CD14-positive monocyte (primary cell): ENCODE measurements around the gene STK38L. TPM values are rescaled to one million over a fixed set of nuclear protein-coding genes. Genes with fewer than 3 reads are reported as not detected.

Source experiments
- DNase-seq, 3 donors: peaks; one replicate each; pipeline ENCODE4 v3.0.0-alpha.2; 2011 to 2022
- H2AFZ ChIP-seq: 2 replicates; pipeline ENCODE4 v1.6.0; 2012; ENCODE audit warnings: mild to moderate bottlenecking, low read depth, low read length, inconsistent platforms; ENCODE audit not compliant: insufficient read depth, poor library complexity, severe bottlenecking
- H3K27ac ChIP-seq, 2 donors: 1 replicate in 1 of 2; 2 replicates in 1 of 2; pipeline ENCODE4 v1.5.1; 2012 to 2013; ENCODE audit warnings: low read length in 2 of 2, control low read depth in 1 of 2, inconsistent platforms in 1 of 2, low read depth in 1 of 2, mild to moderate bottlenecking in 1 of 2
- H3K27me3 ChIP-seq, 2 donors: one replicate each; pipeline versions ENCODE4 v1.6.0 to v1.6.1; 2011 to 2013; ENCODE audit warnings: low read length in 2 of 2; ENCODE audit not compliant: control insufficient read depth in 2 of 2, insufficient read depth in 2 of 2
- H3K36me3 ChIP-seq, 2 donors: replicated peaks in 1 of 2; 1 replicate in 1 of 2; 2 replicates in 1 of 2; pipeline versions ENCODE4 v1.5.1 to v1.6.1; 2012 to 2013; ENCODE audit warnings: low read length in 2 of 2, control low read depth in 1 of 2, inconsistent platforms in 1 of 2, mild to moderate bottlenecking in 1 of 2; ENCODE audit not compliant: insufficient read depth in 2 of 2, control insufficient read depth in 1 of 2
- H3K4me1 ChIP-seq, 2 donors: 1 replicate in 1 of 2; 2 replicates in 1 of 2; pipeline versions ENCODE4 v1.5.1 to v1.6.1; 2012 to 2013; ENCODE audit warnings: low read length in 2 of 2, control low read depth in 1 of 2, inconsistent platforms in 1 of 2, mild to moderate bottlenecking in 1 of 2, moderate library complexity in 1 of 2; ENCODE audit not compliant: insufficient read depth in 2 of 2, control insufficient read depth in 1 of 2
- H3K4me2 ChIP-seq: replicated peaks from 2 replicates; pipeline ENCODE3; 2012; ENCODE audit warnings: low read length, moderate library complexity, mild to moderate bottlenecking; ENCODE audit not compliant: poor library complexity, severe bottlenecking; ENCODE audit errors: extremely low read depth
- H3K4me3 ChIP-seq, 3 experiments: fragments of 200-600 bp in 1 of 3; sonication (generic) in 1 of 3; replicated peaks in 1 of 3; 1 replicate in 2 of 3; 2 replicates in 1 of 3; pipeline ENCODE4 v1.5.1; 2011 to 2013; ENCODE audit warnings: low read length in 3 of 3, mild to moderate bottlenecking in 3 of 3, control low read depth in 2 of 3, low read depth in 2 of 3, inconsistent platforms in 1 of 3, moderate library complexity in 1 of 3
- H3K79me2 ChIP-seq: 2 replicates; pipeline ENCODE4 v1.6.0; 2012; ENCODE audit warnings: mild to moderate bottlenecking, control low read depth, inconsistent platforms, low read length, moderate library complexity; ENCODE audit not compliant: insufficient read depth
- H3K9ac ChIP-seq: 2 replicates; pipeline ENCODE4 v1.6.0; 2017; ENCODE audit warnings: low read length, mild to moderate bottlenecking; ENCODE audit not compliant: insufficient read depth, poor library complexity, severe bottlenecking
- H3K9me3 ChIP-seq, 2 donors: replicated peaks in 1 of 2; 1 replicate in 1 of 2; 2 replicates in 1 of 2; pipeline versions ENCODE4 v1.5.1 to v1.6.1; 2012 to 2013; ENCODE audit warnings: low read length in 2 of 2, control low read depth in 1 of 2; ENCODE audit not compliant: control insufficient read depth in 1 of 2, insufficient read depth in 1 of 2
- H4K20me1 ChIP-seq: 2 replicates; pipeline ENCODE4 v1.6.0; 2012; ENCODE audit warnings: mild to moderate bottlenecking, low read length, control low read depth, moderate library complexity; ENCODE audit not compliant: insufficient read depth
- H3K27ac Mint-ChIP-seq, 7 donors: one replicate each; pipeline ENCODE4 v1.8.0; 2020; ENCODE audit warnings: mild to moderate bottlenecking in 7 of 7, mixed read lengths in 7 of 7, moderate library complexity in 6 of 7, inconsistent platforms in 2 of 7
- H3K27me3 Mint-ChIP-seq, 3 donors: one replicate each; pipeline ENCODE4 v1.8.0; 2021 to 2022; ENCODE audit warnings: low read depth in 3 of 3, mild to moderate bottlenecking in 3 of 3, mixed read lengths in 3 of 3, moderate library complexity in 3 of 3, inconsistent platforms in 1 of 3
- H3K36me3 Mint-ChIP-seq, 2 donors: one replicate each; pipeline ENCODE4 v1.8.0; 2020; ENCODE audit warnings: mixed read lengths in 2 of 2, inconsistent platforms in 1 of 2, mild to moderate bottlenecking in 1 of 2
- H3K4me1 Mint-ChIP-seq: one replicate; pipeline ENCODE4 v1.8.0; 2020; ENCODE audit warnings: mild to moderate bottlenecking, mixed read lengths
- H3K4me3 Mint-ChIP-seq, 2 donors: one replicate each; pipeline ENCODE4 v1.8.0; 2020; ENCODE audit warnings: mild to moderate bottlenecking in 2 of 2, mixed read lengths in 2 of 2, moderate library complexity in 1 of 2
- H3K9me3 Mint-ChIP-seq, 7 donors: one replicate each; pipeline ENCODE4 v1.8.0; 2020 to 2022; ENCODE audit warnings: mixed read lengths in 7 of 7, mild to moderate bottlenecking in 6 of 7, moderate library complexity in 6 of 7, inconsistent platforms in 2 of 7
- CTCF ChIP-seq: fragments of 200-600 bp; IDR thresholded peaks from one replicate; pipeline ENCODE4 v1.8.0; 2022; ENCODE audit warnings: antibody characterized with exemption, mild to moderate bottlenecking
- WGBS: methylation state at CpG from one replicate; pipeline ENCODE4 v1.1.5; 2013; ENCODE audit warnings: missing lambda C conversion rate; ENCODE audit not compliant: insufficient coverage; 5-methylcytosine and 5-hydroxymethylcytosine counted together
- intact Hi-C, 2 donors: fragments of 100-400 bp; cut with micrococcal nuclease; formaldehyde crosslinking; loops; one replicate each; pipeline versions ENCODE4 v1.15.0 to v1.15.1; 2023
- polyA plus RNA-seq, 3 donors: library from polyadenylated mRNA; depleted of rRNA in 1 of 3; unstranded in 2 of 3; stranded (reverse) in 1 of 3; fragments of 300-500 nt in 2 of 3; fragments of >200 nt in 1 of 3; fragmentation: Illumina TruSeq in 2 of 3; gene quantifications; 1 replicate in 2 of 3; 2 replicates in 1 of 3; pipeline ENCODE4 v1.2.3, GENCODE V29; 2012 to 2021

STK38L gene
- polyA plus RNA-seq, 3 donors: 20.0 to 29.5 (median 20.5) TPM

GRCh38 chr12:27257104-27257843, 13.2 kb downstream of the STK38L start:
- Histone ChIP-seq H3K79me2 (peaks cover 96% of the 10 kb centered on the region), H3K27ac (no peak overlapping the region), H3K36me3 (peaks cover 2 to 24% of the 10 kb centered on the region in 2 donors), H3K27me3 (no peaks in the 10 kb centered on the region), H4K20me1 (peaks cover 89% of the 10 kb centered on the region), H3K4me3 (no peak overlapping the region), H3K9me3 (no peaks in the 10 kb centered on the region), H3K9ac (no peak overlapping the region), H2AFZ (no peak overlapping the region), H3K4me1 (peaks cover 21 to 29% of the 10 kb centered on the region in 2 donors), H3K4me2 (no peak overlapping the region)
- H3K4me1 Mint-ChIP-seq: peaks cover 53% of the 10 kb centered on the region
- H3K27me3 Mint-ChIP-seq: peaks cover 0 to 2% (median 0%) of the 10 kb centered on the region in 3 donors
- peaks cover 17 to 25% of the 10 kb centered on the region in 2 donors for H3K36me3 Mint-ChIP-seq
- DNase-seq: no peak
- H3K4me3 Mint-ChIP-seq: no peak overlapping the region
- no peak for TF ChIP-seq CTCF
- intact Hi-C loops: no loop called here
- 100% methylated on average over 1 of the region's 2 CpGs for WGBS
- H3K9me3 Mint-ChIP-seq: peaks cover 0 to 2% (median 0%) of the 10 kb centered on the region in 7 donors
- peak overlapping the region in 1 of 7 donors; percentile 44 for H3K27ac Mint-ChIP-seq

GRCh38 chr12:27260746-27261145, 16.7 kb downstream of the STK38L start:
- no peaks in the 10 kb centered on the region for H3K9me3 Mint-ChIP-seq
- peak overlapping the region; percentile 75 to 87 (median 83) for H3K27ac Mint-ChIP-seq
- Histone ChIP-seq H3K9me3 (no peaks in the 10 kb centered on the region), H3K9ac (no peak overlapping the region), H3K4me3 (peak overlapping the region in 1 of 3 experiments; percentile 7), H3K79me2 (peaks cover 85% of the 10 kb centered on the region), H3K4me2 (peak overlapping the region; percentile 11), H3K27ac (peak overlapping the region in 1 of 2 donors; percentile 66), H3K36me3 (peaks cover 2 to 12% of the 10 kb centered on the region in 2 donors), H3K4me1 (peaks cover 21% of the 10 kb centered on the region in 2 donors), H2AFZ (no peak overlapping the region), H4K20me1 (peaks cover 88% of the 10 kb centered on the region), H3K27me3 (no peaks in the 10 kb centered on the region)
- peak overlapping the region in 1 of 2 donors; percentile 40 for H3K4me3 Mint-ChIP-seq
- H3K4me1 Mint-ChIP-seq: peaks cover 37% of the 10 kb centered on the region
- intact Hi-C loops: no loop called here
- H3K27me3 Mint-ChIP-seq: peaks cover 0 to under 1% (median 0%) of the 10 kb centered on the region in 3 donors
- 67% methylated on average over 1 of the region's 4 CpGs for WGBS
- peaks cover 18 to 25% of the 10 kb centered on the region in 2 donors for H3K36me3 Mint-ChIP-seq
- DNase-seq: peak in 2 of 3 donors; percentile 36 to 53
- TF ChIP-seq CTCF: no peak
